Spinal cord (tissue), 10 donors: ENCODE data around the gene ANKLE1. TPM values are rescaled to one million over a fixed set of nuclear protein-coding genes. Genes with fewer than 3 reads are reported as not detected.

Experiments
- DNase-seq, 6 donors: peaks; one replicate each; pipeline versions ENCODE4 v3.0.0 to v3.0.0-alpha.2; 2013 to 2015; ENCODE audit warnings: low spot score in 6 of 6, low read depth in 4 of 6
- H3K27ac ChIP-seq: one replicate; pipeline ENCODE4 v1.5.1; 2013; ENCODE audit warnings: low read depth, low read length, control low read depth
- H3K27me3 ChIP-seq: one replicate; pipeline ENCODE4 v1.6.1; 2013; ENCODE audit warnings: low read length; ENCODE audit not compliant: control insufficient read depth, insufficient read depth
- H3K36me3 ChIP-seq: one replicate; pipeline ENCODE4 v1.6.1; 2013; ENCODE audit warnings: low read length; ENCODE audit not compliant: control insufficient read depth, insufficient read depth
- H3K4me1 ChIP-seq: one replicate; pipeline ENCODE4 v1.6.1; 2013; ENCODE audit warnings: low read length; ENCODE audit not compliant: control insufficient read depth, insufficient read depth
- H3K4me3 ChIP-seq: one replicate; pipeline ENCODE4 v1.5.1; 2013; ENCODE audit warnings: low read depth, low read length, control low read depth
- H3K9me3 ChIP-seq: one replicate; pipeline ENCODE4 v1.6.1; 2013; ENCODE audit warnings: low read length; ENCODE audit not compliant: control insufficient read depth, insufficient read depth
- WGBS: methylation state at CpG from one replicate; pipeline ENCODE4 v1.1.5; 2013; ENCODE audit warnings: missing lambda C conversion rate; ENCODE audit not compliant: insufficient coverage; 5-methylcytosine and 5-hydroxymethylcytosine counted together
- polyA plus RNA-seq, 2 donors: library from polyadenylated mRNA; unstranded; fragments of 120-200 nt; gene quantifications; one replicate each; pipeline ENCODE4 v1.2.1, GENCODE V29; 2013; ENCODE audit not compliant: insufficient read length in 2 of 2
- total RNA-seq, 2 donors: library from RNA; depleted of rRNA in 1 of 2; stranded (reverse); fragments of 120-200 nt in 1 of 2; fragments of >200 nt in 1 of 2; gene quantifications; one replicate each; pipeline versions ENCODE4 v1.2.3 to v1.2.4, GENCODE V29; 2013 to 2014
- donor health status: healthy.

ANKLE1 gene
- total and polyA plus RNA-seq, 4 donors = 0.61 to 4.3 (median 1.7) TPM

- Histone ChIP-seq H3K9me3 (no peaks in the 10 kb centered on the region), H3K4me1 (peaks cover 39% of the 10 kb centered on the region), H3K27me3 (no peaks in the 10 kb centered on the region), H3K4me3 (no peak overlapping the region), H3K27ac (no peak overlapping the region), H3K36me3 (peaks cover 37% of the 10 kb centered on the region)
- no peak for DNase-seq
- 71% methylated on average over 18 of the region's 24 CpGs for WGBS
These were observed 41.5 kb upstream of the ANKLE1 start for GRCh38 chr19:17240062-17240752.

- WGBS = 100% methylated on average over 6 of the region's 6 CpGs
These were observed 40.8 kb upstream of the ANKLE1 start for GRCh38 chr19:17240826-17241399.

GRCh38 chr19:17242431-17243208 lies 39.1 kb upstream of the ANKLE1 start:
- H3K4me1 ChIP-seq = peaks cover 43% of the 10 kb centered on the region
- H3K9me3 ChIP-seq = no peaks in the 10 kb centered on the region
- DNase-seq = no peak
- H3K4me3 ChIP-seq = no peak overlapping the region
- WGBS = 46% methylated on average over 4 of the region's 8 CpGs
- H3K27ac ChIP-seq = no peak overlapping the region
- peaks cover 26% of the 10 kb centered on the region for H3K36me3 ChIP-seq
- H3K27me3 ChIP-seq = no peaks in the 10 kb centered on the region

More at GRCh38 chr19:17240826-17241399, 40.8 kb upstream of the ANKLE1 start:
- Histone ChIP-seq H3K27me3 (no peaks in the 10 kb centered on the region), H3K36me3 (peaks cover 35% of the 10 kb centered on the region), H3K4me1 (peaks cover 37% of the 10 kb centered on the region), H3K27ac (no peak overlapping the region), H3K9me3 (no peaks in the 10 kb centered on the region), H3K4me3 (no peak overlapping the region)
- DNase-seq = no peak

- Histone ChIP-seq H3K27ac (no peak overlapping the region), H3K9me3 (no peaks in the 10 kb centered on the region), H3K4me3 (peak overlapping the region; percentile 43), H3K36me3 (peaks cover 21% of the 10 kb centered on the region), H3K4me1 (peaks cover 50% of the 10 kb centered on the region), H3K27me3 (no peaks in the 10 kb centered on the region)
- DNase-seq = no peak
- 37% methylated on average over 8 of the region's 8 CpGs for WGBS
These were observed 38.4 kb upstream of the ANKLE1 start for GRCh38 chr19:17243211-17243829.

- DNase-seq = no peak
- Histone ChIP-seq H3K4me3 (peak overlapping the region; percentile 43), H3K9me3 (no peaks in the 10 kb centered on the region), H3K36me3 (peaks cover 16% of the 10 kb centered on the region), H3K27ac (peak overlapping the region; percentile 36), H3K27me3 (no peaks in the 10 kb centered on the region), H3K4me1 (peaks cover 52% of the 10 kb centered on the region)
- 7% methylated on average over 51 of the region's 52 CpGs for WGBS
These were observed 37.7 kb upstream of the ANKLE1 start for GRCh38 chr19:17243830-17244617.

- no peaks in the 10 kb centered on the region for H3K9me3 ChIP-seq
- peak overlapping the region; percentile 43 for H3K4me3 ChIP-seq
- H3K36me3 ChIP-seq = peaks cover 14% of the 10 kb centered on the region
- no peaks in the 10 kb centered on the region for H3K27me3 ChIP-seq
- WGBS = under 1% methylated on average over 99 of the region's 100 CpGs
- H3K4me1 ChIP-seq = peaks cover 52% of the 10 kb centered on the region
- peak overlapping the region; percentile 36 for H3K27ac ChIP-seq
- peak in 1 of 6 donors; percentile 40 for DNase-seq
These were observed 36.8 kb upstream of the ANKLE1 start for GRCh38 chr19:17244618-17245534.

GRCh38 chr19:17245535-17245984 lies 36.1 kb upstream of the ANKLE1 start, which contains the start of gene NR2F6:
Gene NR2F6 (minus strand): TSS chr19:17245919. CDS start chr19:17245220, 699 bp downstream.
- H3K27ac ChIP-seq = peak within 1 kb of the TSS; percentile 86
- WGBS = under 1% methylated on average over 50 of the region's 72 CpGs
- DNase-seq = no peak
- H3K9me3 ChIP-seq = no peaks in the 10 kb centered on the region
- H3K4me3 ChIP-seq = peak within 1 kb of the TSS; percentile 62
- H3K27me3 ChIP-seq = no peaks in the 10 kb centered on the region
- H3K36me3 ChIP-seq = peaks cover 8% of the 10 kb centered on the region
- peaks cover 52% of the 10 kb centered on the region for H3K4me1 ChIP-seq

- Histone ChIP-seq H3K4me1 (peaks cover 52% of the 10 kb centered on the region), H3K36me3 (peaks cover 5% of the 10 kb centered on the region), H3K27ac (peak overlapping the region; percentile 86), H3K4me3 (peak overlapping the region; percentile 62), H3K27me3 (no peaks in the 10 kb centered on the region), H3K9me3 (no peaks in the 10 kb centered on the region)
- no peak for DNase-seq
- WGBS = 14% methylated on average over 20 of the region's 21 CpGs
These were observed 34.8 kb upstream of the ANKLE1 start for GRCh38 chr19:17246681-17247425.
